Ectodermal cell (in vitro differentiated cells): ENCODE results near the gene ENOSF1.

Experiments used
- H3K27ac ChIP-seq: 2 replicates; pipeline ENCODE4 v1.7.0; 2013; ENCODE audit warnings: mild to moderate bottlenecking, low read depth, low read length; ENCODE audit not compliant: insufficient read depth, poor library complexity, severe bottlenecking
- H3K27me3 ChIP-seq: 2 replicates; pipeline ENCODE4 v1.7.0; 2013; ENCODE audit warnings: mild to moderate bottlenecking, low read length; ENCODE audit not compliant: insufficient read depth, control insufficient read depth, poor library complexity, severe bottlenecking
- H3K36me3 ChIP-seq: one replicate; pipeline ENCODE4 v1.7.0; 2013; ENCODE audit warnings: low read length; ENCODE audit not compliant: control insufficient read depth, insufficient read depth
- H3K4me1 ChIP-seq: one replicate; pipeline ENCODE4 v1.7.0; 2013; ENCODE audit warnings: low read length; ENCODE audit not compliant: control insufficient read depth, insufficient read depth
- H3K4me3 ChIP-seq: 2 replicates; pipeline ENCODE4 v1.7.0; 2013; ENCODE audit warnings: low read depth, low read length, control low read depth; ENCODE audit not compliant: insufficient read depth
- H3K9me3 ChIP-seq: 2 replicates; pipeline ENCODE4 v1.7.0; 2013; ENCODE audit warnings: mild to moderate bottlenecking, low read length, moderate library complexity; ENCODE audit not compliant: control insufficient read depth
- WGBS, 2 experiments: methylation state at CpG; one replicate each; pipeline ENCODE4 v1.1.7; 2013; ENCODE audit warnings: missing lambda C conversion rate in 2 of 2; 5-methylcytosine and 5-hydroxymethylcytosine counted together

The ENOSF1 gene

GRCh38 chr18:676069-676468, 36.4 kb downstream of the ENOSF1 start:
- H3K27me3 ChIP-seq, result no peaks in the 10 kb centered on the region
- no peak overlapping the region for H3K27ac ChIP-seq
- WGBS, 2 experiments, result 96 to 97% methylated on average over 5 of the region's 5 CpGs
- peaks cover 15% of the 10 kb centered on the region for H3K36me3 ChIP-seq
- no peaks in the 10 kb centered on the region for H3K9me3 ChIP-seq
- H3K4me1 ChIP-seq, result no peaks in the 10 kb centered on the region
- H3K4me3 ChIP-seq, result no peak overlapping the region

- no peak overlapping the region for H3K4me3 ChIP-seq
- no peaks in the 10 kb centered on the region for H3K4me1 ChIP-seq
- WGBS, 2 experiments, result 93 to 94% methylated on average over 7 of the region's 7 CpGs
- H3K9me3 ChIP-seq, result no peaks in the 10 kb centered on the region
- no peaks in the 10 kb centered on the region for H3K27me3 ChIP-seq
- H3K27ac ChIP-seq, result no peak overlapping the region
- H3K36me3 ChIP-seq, result peaks cover 23% of the 10 kb centered on the region
Observed at GRCh38 chr18:675307-675706, 37.1 kb downstream of the ENOSF1 start.

GRCh38 chr18:673769-674168, 38.7 kb downstream of the ENOSF1 start:
- no peaks in the 10 kb centered on the region for H3K4me1 ChIP-seq
- H3K27me3 ChIP-seq, result no peaks in the 10 kb centered on the region
- WGBS, 2 experiments, result 96 to 100% methylated on average over 5 of the region's 5 CpGs
- H3K4me3 ChIP-seq, result no peak overlapping the region
- no peak overlapping the region for H3K27ac ChIP-seq
- H3K36me3 ChIP-seq, result peaks cover 25% of the 10 kb centered on the region
- H3K9me3 ChIP-seq, result no peaks in the 10 kb centered on the region

- 100% methylated on average over 1 to 3 of the region's 3 CpGs for WGBS, 2 experiments
- H3K4me1 ChIP-seq, result no peaks in the 10 kb centered on the region
- no peak overlapping the region for H3K27ac ChIP-seq
- H3K27me3 ChIP-seq, result no peaks in the 10 kb centered on the region
- no peaks in the 10 kb centered on the region for H3K9me3 ChIP-seq
- no peak overlapping the region for H3K4me3 ChIP-seq
- peaks cover 25% of the 10 kb centered on the region for H3K36me3 ChIP-seq
Observed at GRCh38 chr18:673317-673716, 39.1 kb downstream of the ENOSF1 start.

- Histone ChIP-seq H3K9me3 (no peaks in the 10 kb centered on the region), H3K4me1 (no peaks in the 10 kb centered on the region), H3K27me3 (no peaks in the 10 kb centered on the region), H3K36me3 (peaks cover 27% of the 10 kb centered on the region), H3K4me3 (no peak overlapping the region), H3K27ac (no peak overlapping the region)
- WGBS, 2 experiments, result 95 to 97% methylated on average over 1 of the region's 1 CpG
Observed at GRCh38 chr18:671405-671804, 41.0 kb downstream of the ENOSF1 start.

GRCh38 chr18:670522-670921, 41.9 kb downstream of the ENOSF1 start:
- Histone ChIP-seq H3K9me3 (no peaks in the 10 kb centered on the region), H3K27ac (no peak overlapping the region), H3K27me3 (no peaks in the 10 kb centered on the region), H3K36me3 (peaks cover 31% of the 10 kb centered on the region), H3K4me3 (no peak overlapping the region), H3K4me1 (no peaks in the 10 kb centered on the region)
- 97 to 98% methylated on average over 11 of the region's 11 CpGs for WGBS, 2 experiments

GRCh38 chr18:669077-669476, 43.4 kb downstream of the ENOSF1 start:
- no peaks in the 10 kb centered on the region for H3K4me1 ChIP-seq
- H3K27me3 ChIP-seq, result no peaks in the 10 kb centered on the region
- 95 to 96% methylated on average over 8 of the region's 8 CpGs for WGBS, 2 experiments
- no peak overlapping the region for H3K27ac ChIP-seq
- H3K9me3 ChIP-seq, result no peaks in the 10 kb centered on the region
- H3K4me3 ChIP-seq, result no peak overlapping the region
- peaks cover 31% of the 10 kb centered on the region for H3K36me3 ChIP-seq

GRCh38 chr18:668260-668659, 44.2 kb downstream of the ENOSF1 start:
- Histone ChIP-seq H3K4me1 (no peaks in the 10 kb centered on the region), H3K27me3 (no peaks in the 10 kb centered on the region), H3K36me3 (peaks cover 31% of the 10 kb centered on the region), H3K27ac (no peak overlapping the region), H3K9me3 (no peaks in the 10 kb centered on the region), H3K4me3 (no peak overlapping the region)
- WGBS, 2 experiments, result 89 to 91% methylated on average over 1 of the region's 1 CpG

- Histone ChIP-seq H3K4me3 (no peak overlapping the region), H3K27ac (no peak overlapping the region), H3K36me3 (peaks cover 28% of the 10 kb centered on the region), H3K4me1 (no peaks in the 10 kb centered on the region), H3K9me3 (no peaks in the 10 kb centered on the region), H3K27me3 (no peaks in the 10 kb centered on the region)
- WGBS, 2 experiments, result 93 to 99% methylated on average over 3 of the region's 3 CpGs
Observed at GRCh38 chr18:666628-667027, 45.8 kb downstream of the ENOSF1 start.

GRCh38 chr18:666177-666576, 46.3 kb downstream of the ENOSF1 start:
- Histone ChIP-seq H3K27me3 (no peaks in the 10 kb centered on the region), H3K9me3 (no peaks in the 10 kb centered on the region), H3K4me3 (no peak overlapping the region), H3K36me3 (peaks cover 28% of the 10 kb centered on the region), H3K27ac (no peak overlapping the region), H3K4me1 (no peaks in the 10 kb centered on the region)
- WGBS, 2 experiments, result 95 to 96% methylated on average over 8 of the region's 8 CpGs

- H3K27me3 ChIP-seq, result no peaks in the 10 kb centered on the region
- peaks cover 36% of the 10 kb centered on the region for H3K36me3 ChIP-seq
- H3K27ac ChIP-seq, result no peak overlapping the region
- 93 to 95% methylated on average over 3 of the region's 4 CpGs for whole genome bisulfite sequencing, 2 experiments
- H3K4me1 ChIP-seq, result peaks cover 5% of the 10 kb centered on the region
- no peaks in the 10 kb centered on the region for H3K9me3 ChIP-seq
- H3K4me3 ChIP-seq, result no peak overlapping the region
Observed at GRCh38 chr18:662197-662596, 50.2 kb downstream of the ENOSF1 start.
